Lower lobe of right lung (tissue), 2 donors: ENCODE results near the gene ARHGAP4. TPM values are rescaled to one million over a fixed set of nuclear protein-coding genes. Genes with fewer than 3 reads are reported as not detected.

Source experiments
- ATAC-seq, 2 donors: fragments of 200-7000 bp; cut with Tn5 transposase; one replicate each; pipeline ENCODE4 v1.9.1; 2020 to 2022; ENCODE audit warnings: mild to moderate bottlenecking in 2 of 2, moderate library complexity in 2 of 2
- DNase-seq: peaks from one replicate; pipeline ENCODE4 v3.0.0-alpha.2; 2020
- H3K27ac ChIP-seq: fragments of 200-600 bp; one replicate; pipeline ENCODE4 v1.8.0; 2022
- H3K27me3 ChIP-seq: fragments of 200-600 bp; one replicate; pipeline ENCODE4 v1.8.0; 2022; ENCODE audit warnings: low read depth
- H3K36me3 ChIP-seq: fragments of 200-600 bp; one replicate; pipeline ENCODE4 v1.8.0; 2022; ENCODE audit warnings: mild to moderate bottlenecking
- H3K4me1 ChIP-seq: fragments of 200-600 bp; one replicate; pipeline ENCODE4 v1.8.0; 2022
- H3K4me3 ChIP-seq: fragments of 200-600 bp; one replicate; pipeline ENCODE4 v1.8.0; 2022; ENCODE audit warnings: mild to moderate bottlenecking
- H3K9me3 ChIP-seq: fragments of 200-600 bp; one replicate; pipeline ENCODE4 v1.8.0; 2022
- intact Hi-C: fragments of 100-400 bp; cut with DNase I; formaldehyde crosslinking; loops from one replicate; pipeline ENCODE4 v1.11.0; 2022
- total RNA-seq: library from RNA; stranded (reverse); fragmentation: NEBNext Ultra II Directional; extraction: Animal tissue kit (Norgen Biotek cat#: 25700); gene quantifications from one replicate; pipeline ENCODE4 v1.2.1, GENCODE V29; 2021
- TF ChIP-seq, protein P1 (sequence below): fragments of 200-600 bp; IDR thresholded peaks from one replicate; pipeline ENCODE4 v1.8.0; 2022; ENCODE audit warnings: antibody characterized with exemption, mild to moderate bottlenecking
- donor health status: DM: no; HTN: yes; CAD: no; lungs with severe emphysema.

The ARHGAP4 gene
- total RNA-seq, 1 donor from 2014 or later = 70.7 TPM

DNA sequence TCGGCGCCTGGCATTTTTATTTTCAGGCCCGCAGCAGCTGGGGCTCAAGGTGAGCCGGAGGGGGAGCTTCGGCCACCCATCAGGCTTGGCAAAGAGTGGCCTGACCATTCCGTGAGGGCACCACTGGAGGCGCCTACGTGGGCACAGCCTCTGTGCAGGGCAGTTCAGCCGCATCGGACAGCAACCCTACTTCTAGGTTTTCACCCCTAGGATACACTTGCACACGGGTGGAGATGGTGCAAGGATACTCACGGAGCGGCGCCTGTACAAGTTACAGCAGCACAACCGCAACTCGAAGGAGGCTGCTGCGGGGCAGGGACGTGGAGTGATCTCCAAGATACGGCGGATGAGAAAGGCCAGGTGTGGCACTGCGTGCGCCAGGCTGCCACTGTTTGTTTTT lies 34.7 kb upstream of the ARHGAP4 start:
- H3K4me3 ChIP-seq = no peak overlapping the region
- ATAC-seq (no peak), DNase-seq (no peak)
- intact Hi-C loops = no loop called here
- no peaks in the 10 kb centered on the region for H3K4me1 ChIP-seq
- TF ChIP-seq, protein P1, sequence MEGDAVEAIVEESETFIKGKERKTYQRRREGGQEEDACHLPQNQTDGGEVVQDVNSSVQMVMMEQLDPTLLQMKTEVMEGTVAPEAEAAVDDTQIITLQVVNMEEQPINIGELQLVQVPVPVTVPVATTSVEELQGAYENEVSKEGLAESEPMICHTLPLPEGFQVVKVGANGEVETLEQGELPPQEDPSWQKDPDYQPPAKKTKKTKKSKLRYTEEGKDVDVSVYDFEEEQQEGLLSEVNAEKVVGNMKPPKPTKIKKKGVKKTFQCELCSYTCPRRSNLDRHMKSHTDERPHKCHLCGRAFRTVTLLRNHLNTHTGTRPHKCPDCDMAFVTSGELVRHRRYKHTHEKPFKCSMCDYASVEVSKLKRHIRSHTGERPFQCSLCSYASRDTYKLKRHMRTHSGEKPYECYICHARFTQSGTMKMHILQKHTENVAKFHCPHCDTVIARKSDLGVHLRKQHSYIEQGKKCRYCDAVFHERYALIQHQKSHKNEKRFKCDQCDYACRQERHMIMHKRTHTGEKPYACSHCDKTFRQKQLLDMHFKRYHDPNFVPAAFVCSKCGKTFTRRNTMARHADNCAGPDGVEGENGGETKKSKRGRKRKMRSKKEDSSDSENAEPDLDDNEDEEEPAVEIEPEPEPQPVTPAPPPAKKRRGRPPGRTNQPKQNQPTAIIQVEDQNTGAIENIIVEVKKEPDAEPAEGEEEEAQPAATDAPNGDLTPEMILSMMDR = no peak
- no peaks in the 10 kb centered on the region for H3K9me3 ChIP-seq
- H3K27ac ChIP-seq = no peak overlapping the region
- H3K36me3 ChIP-seq = peaks cover 82% of the 10 kb centered on the region
- H3K27me3 ChIP-seq = no peaks in the 10 kb centered on the region

DNA sequence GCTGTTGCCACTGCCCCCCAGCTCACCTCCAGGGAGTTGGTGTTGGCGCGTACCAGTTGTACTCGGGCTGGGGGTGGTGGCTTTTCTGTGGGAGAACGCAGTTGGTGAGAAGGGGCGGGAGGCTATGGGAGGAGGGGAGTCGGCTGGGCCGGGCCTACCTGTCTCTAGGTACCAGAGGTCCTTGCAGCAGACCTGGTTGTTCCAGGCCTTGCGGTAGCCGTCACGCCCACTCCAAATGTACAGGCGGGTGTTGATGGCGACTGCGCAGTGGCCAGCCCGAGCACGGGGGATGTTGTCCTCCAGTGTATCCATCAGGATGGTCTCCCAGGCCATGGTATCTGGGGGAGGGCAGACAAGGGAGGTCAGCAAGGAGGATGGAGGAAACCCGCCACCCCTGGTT lies 34.0 kb upstream of the ARHGAP4 start:
- Histone ChIP-seq H3K4me3 (no peak overlapping the region), H3K27me3 (no peaks in the 10 kb centered on the region), H3K27ac (no peak overlapping the region), H3K4me1 (no peaks in the 10 kb centered on the region), H3K36me3 (peaks cover 88% of the 10 kb centered on the region), H3K9me3 (no peaks in the 10 kb centered on the region)
- TF ChIP-seq, protein P1 = no peak
- ATAC-seq (no peak), DNase-seq (no peak)
- intact Hi-C loops = no loop called here

DNA sequence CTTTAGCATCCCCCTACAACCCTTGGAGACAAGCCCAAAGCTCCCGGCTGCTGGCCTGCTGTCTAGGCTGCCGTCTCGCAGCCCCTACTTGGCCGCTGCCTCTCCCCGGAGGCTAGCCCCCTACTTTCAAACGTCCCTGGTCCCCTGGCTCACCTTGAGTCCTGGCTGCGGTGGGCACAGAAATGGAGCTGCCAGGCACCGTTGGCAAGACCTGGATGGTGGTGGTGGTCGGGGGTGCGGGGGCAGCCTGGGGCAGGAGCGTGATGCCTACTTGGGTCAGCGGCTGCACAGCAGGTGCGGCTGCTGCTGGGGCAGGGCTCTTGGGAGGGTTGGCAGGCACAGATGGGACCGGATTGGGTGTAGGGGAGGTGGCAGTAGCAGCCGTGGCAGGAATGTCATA lies 33.6 kb upstream of the ARHGAP4 start:
- H3K4me1 ChIP-seq = no peaks in the 10 kb centered on the region
- ATAC-seq = no peak
- intact Hi-C loops = loop anchor here (10.0 kb wide), 1 partner anchor 195 kb away; the partner anchor contains the start of gene PLXNB3
- no peaks in the 10 kb centered on the region for H3K27me3 ChIP-seq
- TF ChIP-seq, protein P1 = no peak
- no peaks in the 10 kb centered on the region for H3K9me3 ChIP-seq
- no peak overlapping the region for H3K27ac ChIP-seq
- peaks cover 92% of the 10 kb centered on the region for H3K36me3 ChIP-seq
- H3K4me3 ChIP-seq = no peak overlapping the region
- DNase-seq = no peak

DNA sequence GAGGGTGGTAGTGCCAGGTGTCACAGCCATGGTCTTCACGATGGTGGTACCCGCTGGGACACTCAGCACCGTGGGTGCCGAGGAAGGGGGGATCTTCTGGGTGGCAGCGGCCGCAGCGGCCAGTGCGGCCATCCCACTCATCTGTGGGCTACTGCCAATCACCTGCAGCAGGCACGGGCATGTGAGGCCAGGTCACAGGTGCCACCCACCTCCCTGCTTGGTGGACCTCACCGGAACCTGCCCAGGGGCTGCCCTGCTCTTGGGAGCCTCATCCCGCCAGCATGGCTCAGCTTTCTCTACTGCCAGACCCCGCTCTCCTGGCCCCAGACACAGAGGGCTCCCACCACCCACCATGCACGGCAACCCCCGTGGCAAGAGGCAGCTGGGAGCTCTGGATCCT lies 32.5 kb upstream of the ARHGAP4 start:
- Histone ChIP-seq H3K4me3 (no peak overlapping the region), H3K9me3 (no peaks in the 10 kb centered on the region), H3K27me3 (no peaks in the 10 kb centered on the region), H3K36me3 (peaks cover 97% of the 10 kb centered on the region), H3K27ac (no peak overlapping the region), H3K4me1 (no peaks in the 10 kb centered on the region)
- TF ChIP-seq, protein P1 = no peak
- no peak for DNase-seq
- no peak for ATAC-seq
- intact Hi-C loops = loop anchor here (10.0 kb wide), 1 partner anchor 194 kb away; the partner anchor contains the start of gene PLXNB3

DNA sequence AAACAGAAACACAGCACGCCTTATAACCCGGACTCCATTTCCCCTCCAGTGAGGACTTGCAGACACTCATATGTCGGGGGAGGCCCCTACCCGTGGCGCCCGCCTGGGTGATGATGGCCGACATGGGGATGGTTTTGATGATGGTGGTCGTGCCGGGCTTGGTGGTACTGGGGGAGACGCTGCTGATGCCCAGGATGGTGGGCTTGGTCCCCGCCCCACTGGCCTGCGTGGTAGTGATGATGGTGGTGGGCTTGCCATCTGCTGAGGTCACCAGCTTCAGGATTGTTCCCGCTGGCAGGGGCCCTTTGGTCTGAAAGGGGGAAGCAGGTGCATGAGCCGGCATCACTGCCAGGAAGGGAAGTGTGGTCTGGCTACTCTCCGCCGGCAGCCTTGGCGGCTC lies 31.2 kb upstream of the ARHGAP4 start:
- H3K36me3 ChIP-seq = peaks cover 98% of the 10 kb centered on the region
- no peak overlapping the region for H3K27ac ChIP-seq
- no peaks in the 10 kb centered on the region for H3K4me1 ChIP-seq
- H3K27me3 ChIP-seq = no peaks in the 10 kb centered on the region
- DNase-seq (no peak), ATAC-seq (no peak)
- no peaks in the 10 kb centered on the region for H3K9me3 ChIP-seq
- TF ChIP-seq, protein P1 = no peak
- intact Hi-C loops = loop anchor here (10.0 kb wide), 1 partner anchor 192 kb away; the partner anchor contains the start of gene PLXNB3
- H3K4me3 ChIP-seq = no peak overlapping the region
